Natural killer cell (primary cell): ENCODE data around the gene MEFV. TPM values are rescaled to one million over a fixed set of nuclear protein-coding genes. Genes with fewer than 3 reads are reported as not detected.

Source experiments
- ATAC-seq, 3 donors: fragments of 150-1000 bp in 2 of 3; fragments of 200-7000 bp in 1 of 3; cut with Tn5 transposase; 1 replicate in 1 of 3; 2 replicates in 2 of 3; pipeline ENCODE4 v1.10.0; 2021; ENCODE audit warnings: mild to moderate bottlenecking in 2 of 3, moderate library complexity in 2 of 3
- DNase-seq, 2 donors: peaks; one replicate each; pipeline versions ENCODE4 v3.0.0 to v3.0.0-alpha.2; 2013 to 2021; ENCODE audit warnings: mixed read lengths in 1 of 2
- H3K27ac ChIP-seq: one replicate; pipeline ENCODE4 v1.5.1; 2013; ENCODE audit warnings: mild to moderate bottlenecking, low read length
- H3K27me3 ChIP-seq: one replicate; pipeline ENCODE4 v1.6.1; 2013; ENCODE audit warnings: low read length; ENCODE audit not compliant: control insufficient read depth, insufficient read depth
- H3K36me3 ChIP-seq: one replicate; pipeline ENCODE4 v1.6.1; 2013; ENCODE audit warnings: low read length; ENCODE audit not compliant: control insufficient read depth, insufficient read depth
- H3K4me1 ChIP-seq: one replicate; pipeline ENCODE4 v1.6.1; 2013; ENCODE audit warnings: low read length; ENCODE audit not compliant: control insufficient read depth, insufficient read depth
- H3K4me3 ChIP-seq: one replicate; pipeline ENCODE4 v1.5.1; 2013; ENCODE audit warnings: low read length
- H3K9me3 ChIP-seq: one replicate; pipeline ENCODE4 v1.6.1; 2013; ENCODE audit warnings: low read length; ENCODE audit not compliant: control insufficient read depth, insufficient read depth
- H3K27ac Mint-ChIP-seq, 2 donors: one replicate each; pipeline ENCODE4 v1.8.0; 2022; ENCODE audit warnings: mild to moderate bottlenecking in 2 of 2, mixed read lengths in 2 of 2, moderate library complexity in 1 of 2
- H3K27me3 Mint-ChIP-seq, 2 donors: one replicate each; pipeline ENCODE4 v1.8.0; 2022; ENCODE audit warnings: low read depth in 2 of 2, mixed read lengths in 2 of 2
- H3K36me3 Mint-ChIP-seq: one replicate; pipeline ENCODE4 v1.8.0; 2022; ENCODE audit warnings: mixed read lengths
- H3K4me1 Mint-ChIP-seq, 2 donors: one replicate each; pipeline ENCODE4 v1.8.0; 2022; ENCODE audit warnings: mixed read lengths in 2 of 2
- H3K4me3 Mint-ChIP-seq: one replicate; pipeline ENCODE4 v1.8.0; 2022; ENCODE audit warnings: mild to moderate bottlenecking, moderate library complexity, mixed read lengths
- H3K9me3 Mint-ChIP-seq, 2 donors: one replicate each; pipeline ENCODE4 v1.8.0; 2022; ENCODE audit warnings: mixed read lengths in 2 of 2
- WGBS: methylation state at CpG from one replicate; pipeline ENCODE4 v1.1.7; 2013; ENCODE audit warnings: missing lambda C conversion rate; ENCODE audit not compliant: insufficient coverage; 5-methylcytosine and 5-hydroxymethylcytosine counted together
- intact Hi-C: fragments of 100-400 bp; cut with micrococcal nuclease; formaldehyde crosslinking; loops from one replicate; pipeline ENCODE4 v1.14.2; 2022
- total RNA-seq, 4 donors: library from RNA; stranded (reverse); fragments of 120-200 nt in 1 of 4; gene quantifications; one replicate each; pipeline versions ENCODE4 v1.2.3 to v1.2.4, GENCODE V29; 2013 to 2022
- TF ChIP-seq, protein P1 (sequence below): fragments of 200-600 bp; IDR thresholded peaks from one replicate; pipeline ENCODE4 v1.8.0; 2022; ENCODE audit warnings: antibody characterized with exemption

The MEFV gene
- total RNA-seq, 3 donors from 2014 or later (not counting 1 experiment from before 2014, with no cell fraction given): 2.4 to 6.2 (median 5.4) TPM

DNA sequence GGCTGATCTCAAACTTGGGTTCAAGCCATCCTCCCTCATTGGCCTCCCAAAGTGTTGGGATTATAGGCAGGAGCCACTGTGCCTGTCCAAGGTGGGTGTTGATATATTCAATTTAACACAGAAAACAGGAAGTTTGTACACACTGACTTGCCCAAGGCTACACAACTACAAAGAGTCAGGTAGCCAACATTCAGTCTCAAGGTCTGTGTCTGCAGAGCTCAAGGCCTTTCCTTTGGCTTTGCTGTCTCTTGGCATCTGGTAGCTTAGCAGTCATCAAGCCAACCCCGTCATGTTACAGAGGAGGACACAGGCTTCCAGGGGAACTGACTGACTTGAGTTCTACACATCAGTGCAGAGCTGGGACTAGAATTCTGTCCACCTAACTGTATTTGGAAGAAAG is 11.9 kb upstream of the MEFV start:
- Mint-ChIP-seq H3K36me3 (peaks cover 5% of the 10 kb centered on the region), H3K27me3 (no peaks in the 10 kb centered on the region), H3K9me3 (no peaks in the 10 kb centered on the region), H3K27ac (no peak overlapping the region), H3K4me3 (no peak overlapping the region), H3K4me1 (peaks cover 18 to 19% of the 10 kb centered on the region in 2 donors)
- H3K9me3 ChIP-seq: no peaks in the 10 kb centered on the region
- ATAC-seq (no peak), DNase-seq (no peak)
- H3K36me3 ChIP-seq: no peaks in the 10 kb centered on the region
- no peak overlapping the region for H3K27ac ChIP-seq
- no peaks in the 10 kb centered on the region for H3K27me3 ChIP-seq
- 95% methylated on average over 1 of the region's 1 CpG for WGBS
- no peak overlapping the region for H3K4me3 ChIP-seq
- intact Hi-C loops: no loop called here
- TF ChIP-seq, protein P1, sequence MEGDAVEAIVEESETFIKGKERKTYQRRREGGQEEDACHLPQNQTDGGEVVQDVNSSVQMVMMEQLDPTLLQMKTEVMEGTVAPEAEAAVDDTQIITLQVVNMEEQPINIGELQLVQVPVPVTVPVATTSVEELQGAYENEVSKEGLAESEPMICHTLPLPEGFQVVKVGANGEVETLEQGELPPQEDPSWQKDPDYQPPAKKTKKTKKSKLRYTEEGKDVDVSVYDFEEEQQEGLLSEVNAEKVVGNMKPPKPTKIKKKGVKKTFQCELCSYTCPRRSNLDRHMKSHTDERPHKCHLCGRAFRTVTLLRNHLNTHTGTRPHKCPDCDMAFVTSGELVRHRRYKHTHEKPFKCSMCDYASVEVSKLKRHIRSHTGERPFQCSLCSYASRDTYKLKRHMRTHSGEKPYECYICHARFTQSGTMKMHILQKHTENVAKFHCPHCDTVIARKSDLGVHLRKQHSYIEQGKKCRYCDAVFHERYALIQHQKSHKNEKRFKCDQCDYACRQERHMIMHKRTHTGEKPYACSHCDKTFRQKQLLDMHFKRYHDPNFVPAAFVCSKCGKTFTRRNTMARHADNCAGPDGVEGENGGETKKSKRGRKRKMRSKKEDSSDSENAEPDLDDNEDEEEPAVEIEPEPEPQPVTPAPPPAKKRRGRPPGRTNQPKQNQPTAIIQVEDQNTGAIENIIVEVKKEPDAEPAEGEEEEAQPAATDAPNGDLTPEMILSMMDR: no peak
- H3K4me1 ChIP-seq: peaks cover 10% of the 10 kb centered on the region

GRCh38 chr16:3266873-3267537 is 10.6 kb upstream of the MEFV start:
- peak in 1 of 2 donors; percentile 48 for DNase-seq
- peaks cover 5% of the 10 kb centered on the region for H3K36me3 Mint-ChIP-seq
- TF ChIP-seq, protein P1: peak; percentile 53
- H3K9me3 Mint-ChIP-seq: no peaks in the 10 kb centered on the region
- intact Hi-C loops: no loop called here
- H3K36me3 ChIP-seq: no peaks in the 10 kb centered on the region
- no peaks in the 10 kb centered on the region for H3K27me3 Mint-ChIP-seq
- peaks cover 18 to 27% of the 10 kb centered on the region in 2 donors for H3K4me1 Mint-ChIP-seq
- no peak overlapping the region for H3K27ac ChIP-seq
- peak overlapping the region; percentile 63 for H3K4me3 Mint-ChIP-seq
- peaks cover 17% of the 10 kb centered on the region for H3K4me1 ChIP-seq
- no peak overlapping the region for H3K4me3 ChIP-seq
- no peaks in the 10 kb centered on the region for H3K9me3 ChIP-seq
- ATAC-seq: no peak
- no peaks in the 10 kb centered on the region for H3K27me3 ChIP-seq
- whole genome bisulfite sequencing: 56% methylated on average over 4 of the region's 5 CpGs
- H3K27ac Mint-ChIP-seq: peak overlapping the region in 1 of 2 donors; percentile 23

- peaks cover 5% of the 10 kb centered on the region for H3K36me3 Mint-ChIP-seq
Measured at GRCh38 chr16:3264137-3265036, 8.0 kb upstream of the MEFV start.

More at GRCh38 chr16:3264137-3265036, 8.0 kb upstream of the MEFV start:
- Mint-ChIP-seq H3K4me3 (peak overlapping the region; percentile 90), H3K27ac (peak overlapping the region; percentile 92 to 93), H3K4me1 (peaks cover 18 to 27% of the 10 kb centered on the region in 2 donors), H3K9me3 (no peaks in the 10 kb centered on the region), H3K27me3 (no peaks in the 10 kb centered on the region)
- Histone ChIP-seq H3K27me3 (no peaks in the 10 kb centered on the region), H3K4me3 (peak overlapping the region; percentile 77), H3K27ac (peak overlapping the region; percentile 95), H3K36me3 (no peaks in the 10 kb centered on the region), H3K9me3 (no peaks in the 10 kb centered on the region), H3K4me1 (peaks cover 17% of the 10 kb centered on the region)
- ATAC-seq (peak; percentile 87 to 90 (median 88)), DNase-seq (peak; percentile 93 to 97)
- intact Hi-C loops: loop anchor here (1.0 kb wide), 3 partner anchors 19 to 236 kb away; partner anchors contain the start of gene ZNF263
- TF ChIP-seq, protein P1: no peak
- under 1% methylated on average over 77 of the region's 77 CpGs for WGBS
